Sigmoid colon (tissue), 4 donors: ENCODE data around the gene C18orf63.

Source experiments
- CTCF ChIP-seq, 4 experiments: fragments of 450-650 bp in 3 of 4; fragments of 200-600 bp in 1 of 4; IDR thresholded peaks; one replicate each; pipeline ENCODE4 v1.5.1; 2016 to 2019; ENCODE audit warnings: antibody characterized with exemption in 4 of 4, mild to moderate bottlenecking in 3 of 4, moderate library complexity in 2 of 4
- POLR2A ChIP-seq, 2 donors: fragments of 450-650 bp; IDR thresholded peaks; one replicate each; pipeline ENCODE4 v1.6.1; 2016; ENCODE audit warnings: antibody characterized with exemption in 2 of 2, mild to moderate bottlenecking in 2 of 2, moderate library complexity in 2 of 2
- POLR2AphosphoS5 ChIP-seq, 4 donors: sonication (generic); formaldehyde crosslinking; IDR thresholded peaks; one replicate each; pipeline ENCODE4 v1.6.1; 2017; ENCODE audit warnings: antibody characterized with exemption in 4 of 4

GRCh38 chr18:74275736-74276135 lies 39.9 kb upstream of the C18orf63 start:
- TF ChIP-seq CTCF (IDR thresholded peaks at IDR 0.05) = no peak
- TF ChIP-seq POLR2AphosphoS5 (IDR thresholded peaks at IDR 0.05) = no peak
- TF ChIP-seq POLR2A (IDR thresholded peaks at IDR 0.05) = no peak
